8988T (cell line): Measurements from ENCODE around the gene FRS2.

Experiments used
- DNase-seq: peaks from one replicate; pipeline ENCODE4 v3.0.0; 2011

The FRS2 gene

DNA sequence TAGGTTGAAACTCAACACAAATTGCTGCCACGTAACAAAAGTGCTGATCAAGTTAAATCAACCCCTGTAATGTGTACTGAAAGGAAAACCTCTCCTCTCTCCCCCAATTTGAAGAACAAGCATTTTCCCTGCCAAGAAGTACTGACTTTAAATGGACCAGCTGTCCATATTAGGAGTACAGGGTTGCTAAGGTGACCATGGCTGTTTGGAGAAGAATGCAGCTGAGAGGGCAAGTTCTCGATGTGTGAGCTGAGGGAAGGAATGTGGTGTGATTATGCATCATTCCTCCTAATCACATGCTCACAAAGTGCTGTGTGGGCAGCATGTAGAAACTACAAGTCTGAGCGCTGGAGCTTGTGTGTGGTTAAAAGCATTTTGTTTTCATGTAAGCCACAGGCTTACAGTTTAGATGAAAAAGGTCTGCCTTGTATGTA, 64.2 kb downstream of the FRS2 start:
- DNase-seq, result no peak

DNA sequence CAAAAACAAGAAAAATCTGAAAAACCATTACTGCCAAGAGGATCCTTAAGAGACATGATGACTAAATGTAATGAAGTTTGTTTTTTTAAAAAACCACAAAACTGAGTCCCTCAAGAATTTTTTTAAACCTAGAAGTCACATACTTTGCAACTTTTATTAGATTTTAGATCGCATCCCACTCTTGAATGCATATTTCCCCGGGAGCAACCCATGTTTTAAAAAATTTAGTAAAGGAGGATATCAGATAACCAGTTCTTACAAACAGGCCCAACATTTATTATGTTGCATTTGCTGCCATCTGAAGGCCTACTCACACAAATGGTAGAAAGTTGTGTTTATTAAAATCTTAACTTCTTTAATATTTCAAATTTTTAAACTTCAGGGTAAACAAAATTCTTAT, 70.8 kb downstream of the FRS2 start:
- no peak for DNase-seq

DNA sequence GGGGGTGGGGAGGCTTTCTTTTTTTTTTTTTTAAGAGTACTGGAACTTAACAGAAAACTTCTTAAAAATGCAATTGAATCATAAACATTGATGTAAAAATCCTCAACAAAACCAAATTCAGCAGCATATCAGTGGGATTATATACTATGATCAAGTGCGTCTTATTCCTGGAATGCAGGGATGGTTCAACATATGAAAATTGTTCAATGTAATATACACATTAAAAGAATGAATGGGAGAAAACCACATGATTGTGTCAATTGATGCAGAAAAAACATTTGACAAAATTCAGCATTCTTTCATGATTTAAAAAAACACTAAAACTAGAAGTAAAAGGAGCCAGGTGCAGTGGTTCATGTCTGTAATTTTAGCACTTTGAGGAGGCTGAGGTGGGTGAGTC, 73.9 kb downstream of the FRS2 start:
- DNase-seq, result no peak

DNA sequence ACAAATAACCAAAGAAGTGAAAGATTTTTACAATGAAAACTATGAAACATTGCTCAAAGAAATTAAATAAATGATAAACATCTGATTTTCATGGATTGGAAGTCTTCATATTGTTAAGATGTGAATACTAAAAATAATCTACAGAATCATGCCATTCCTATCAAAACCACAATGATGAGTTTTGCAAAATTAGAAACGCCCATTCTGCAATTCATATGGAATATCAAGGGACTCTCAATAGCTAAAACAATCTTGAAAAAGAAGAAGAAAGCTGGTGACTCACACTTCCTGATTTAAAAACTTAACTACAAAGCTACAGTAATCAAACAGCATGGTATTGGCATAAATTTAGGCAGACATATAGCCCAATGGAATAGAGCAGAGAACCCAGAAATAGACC, 74.9 kb downstream of the FRS2 start:
- DNase-seq, result no peak

DNA sequence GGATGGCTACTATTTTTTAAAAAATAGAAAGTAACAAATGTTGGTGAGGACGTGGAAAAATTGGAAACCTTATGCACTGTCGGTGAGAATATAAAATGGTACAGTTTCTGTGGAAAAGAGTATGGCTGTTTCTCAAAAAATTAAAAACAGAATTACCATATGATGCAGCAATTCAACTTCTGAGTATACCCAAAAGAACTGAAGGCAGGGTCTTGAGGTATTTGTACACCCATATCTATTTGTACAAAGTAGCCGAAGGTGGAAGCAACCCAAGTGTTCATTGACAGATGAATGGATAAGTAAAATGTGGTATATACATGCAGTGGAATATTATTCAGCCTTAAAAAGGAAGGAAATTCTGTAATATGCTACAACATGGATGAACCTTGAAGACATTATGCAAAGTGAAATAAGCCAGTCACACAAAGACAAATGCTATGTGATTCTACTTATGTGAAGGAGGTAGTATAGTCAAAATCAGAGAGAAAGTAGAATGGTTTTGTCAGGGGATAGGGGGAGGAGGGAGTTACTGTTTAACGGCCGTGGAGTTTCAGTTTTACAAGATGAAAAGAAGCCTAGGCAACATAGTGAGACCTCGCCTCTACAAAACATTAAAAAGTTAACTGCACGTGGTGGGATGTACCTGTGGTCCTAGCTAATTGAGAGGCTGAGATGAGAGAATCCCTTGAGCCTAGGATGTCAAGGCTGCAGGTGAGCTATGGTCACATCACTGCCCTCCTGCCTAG, 76.7 kb downstream of the FRS2 start:
- no peak for DNase-seq

DNA sequence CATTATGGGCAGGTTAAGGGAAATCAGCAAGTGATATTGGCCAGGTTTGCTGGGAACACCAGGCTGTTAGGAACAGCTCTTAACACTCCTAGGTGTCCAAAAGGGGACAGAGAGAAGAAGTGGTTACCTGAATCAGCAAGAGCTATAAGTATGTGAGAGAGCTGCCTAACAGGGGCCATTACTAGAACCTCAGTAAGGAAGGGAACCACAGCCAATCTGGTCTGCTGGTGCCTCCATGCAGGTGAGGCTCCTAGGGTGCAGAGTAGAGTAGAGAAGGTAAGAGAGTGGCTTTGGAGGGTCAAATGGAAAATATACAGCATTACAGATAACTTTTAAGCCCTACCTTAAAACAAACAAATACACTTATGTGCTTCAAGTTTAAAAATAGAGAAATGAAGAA, 78.5 kb downstream of the FRS2 start:
- DNase-seq, result no peak

DNA sequence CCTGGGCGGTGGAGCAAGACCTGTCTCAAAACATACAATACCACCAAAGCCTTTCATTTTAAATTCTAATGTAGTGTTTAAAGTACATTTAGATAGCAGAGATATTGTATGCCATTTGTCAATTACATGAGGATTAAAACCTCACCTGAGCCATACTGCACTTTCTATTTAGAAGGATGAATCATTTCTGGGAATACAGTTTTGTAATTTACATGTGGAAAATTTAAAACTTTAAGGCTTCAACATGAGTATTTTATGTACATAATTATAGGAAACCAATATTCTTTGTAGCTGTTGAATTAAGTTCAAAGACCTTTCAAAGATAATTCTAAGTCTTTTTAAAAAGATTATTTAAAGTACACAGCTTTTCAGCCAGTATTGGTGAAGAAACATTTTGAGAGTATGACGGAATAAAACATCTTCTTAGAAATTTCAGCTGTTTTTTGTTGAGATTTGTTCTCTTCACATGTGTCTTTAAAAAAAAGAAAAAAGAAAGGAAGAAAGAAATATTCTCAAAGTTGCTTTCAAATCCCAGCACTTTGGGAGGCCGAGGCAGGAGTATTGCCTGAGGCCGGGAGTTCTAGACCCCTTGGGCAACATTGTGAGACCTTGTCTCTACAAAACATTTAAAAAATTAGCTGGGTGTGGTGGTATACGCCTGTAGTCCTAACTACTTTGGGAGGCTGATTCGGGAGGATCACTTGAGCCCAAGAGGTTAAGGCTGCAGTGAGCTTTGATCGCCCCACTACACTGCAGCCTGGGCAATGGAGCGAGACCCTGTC, 80.6 kb downstream of the FRS2 start:
- DNase-seq, result no peak

DNA sequence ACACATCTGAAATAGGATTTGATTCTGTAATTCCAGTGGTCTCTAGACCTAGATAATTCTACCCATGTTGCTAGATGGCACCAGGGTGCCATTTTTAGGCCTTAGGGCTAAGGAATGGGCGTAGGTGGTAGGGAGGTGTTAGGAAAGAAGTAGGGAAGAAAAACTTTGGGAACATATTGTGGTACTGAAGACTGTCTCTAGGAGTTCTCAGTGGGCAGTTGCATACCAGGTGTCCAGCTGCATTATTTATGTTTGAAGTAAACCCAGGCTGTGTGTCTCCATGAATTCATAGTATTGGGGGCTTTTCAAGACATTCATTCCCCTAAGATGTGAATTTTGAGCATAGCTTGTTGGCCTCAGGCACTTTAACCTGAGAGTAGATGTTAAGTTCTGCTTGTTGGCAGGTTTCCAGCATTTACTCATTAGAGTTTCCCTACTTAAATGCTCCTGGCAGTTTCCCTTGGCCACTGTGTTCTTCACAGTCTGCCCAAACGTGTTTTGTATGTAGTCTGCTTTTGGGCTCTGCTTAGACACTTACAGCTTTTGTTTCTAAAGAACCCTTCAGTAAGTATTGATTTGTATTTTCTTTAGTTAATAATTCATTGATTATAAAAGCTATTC, 83.5 kb downstream of the FRS2 start:
- no peak for DNase-seq

DNA sequence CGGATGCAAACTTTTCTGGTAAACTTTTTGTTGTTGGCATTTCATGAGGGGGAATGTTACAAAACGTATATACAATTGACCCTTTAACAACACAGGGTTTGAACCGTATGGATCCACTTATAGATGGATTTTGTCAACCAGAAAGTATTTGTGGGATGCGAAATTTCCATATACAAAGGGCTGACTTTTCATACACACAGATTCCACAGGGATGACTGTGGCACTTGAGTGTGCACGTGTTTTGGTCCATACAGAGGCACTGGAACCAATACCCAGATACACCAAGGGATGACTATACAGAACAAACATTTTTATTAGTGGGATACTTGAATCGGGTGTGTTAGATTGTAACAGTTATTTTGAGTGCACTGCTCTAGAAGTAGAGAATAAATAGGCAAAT, 85.3 kb downstream of the FRS2 start:
- DNase-seq, result peak; percentile 68

DNA sequence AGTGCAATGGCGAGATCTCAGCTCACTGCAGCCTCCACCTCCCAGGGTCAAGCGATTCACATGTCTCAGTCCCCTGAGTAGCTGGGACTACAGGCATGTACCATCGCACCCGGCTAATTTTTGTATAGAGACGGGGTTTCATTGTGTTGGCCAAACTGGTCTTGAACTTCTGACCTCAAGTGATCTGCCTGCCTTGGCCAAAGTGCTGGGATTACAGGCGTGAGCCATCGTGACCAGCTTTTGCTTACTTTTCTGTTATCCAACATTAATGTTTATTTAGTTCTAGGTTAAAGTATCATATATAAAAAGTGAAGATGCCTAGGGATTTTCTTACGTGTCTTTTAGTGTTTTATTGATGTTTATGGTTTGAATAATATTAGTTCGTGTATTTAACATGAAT, 86.2 kb downstream of the FRS2 start:
- DNase-seq, result no peak

DNA sequence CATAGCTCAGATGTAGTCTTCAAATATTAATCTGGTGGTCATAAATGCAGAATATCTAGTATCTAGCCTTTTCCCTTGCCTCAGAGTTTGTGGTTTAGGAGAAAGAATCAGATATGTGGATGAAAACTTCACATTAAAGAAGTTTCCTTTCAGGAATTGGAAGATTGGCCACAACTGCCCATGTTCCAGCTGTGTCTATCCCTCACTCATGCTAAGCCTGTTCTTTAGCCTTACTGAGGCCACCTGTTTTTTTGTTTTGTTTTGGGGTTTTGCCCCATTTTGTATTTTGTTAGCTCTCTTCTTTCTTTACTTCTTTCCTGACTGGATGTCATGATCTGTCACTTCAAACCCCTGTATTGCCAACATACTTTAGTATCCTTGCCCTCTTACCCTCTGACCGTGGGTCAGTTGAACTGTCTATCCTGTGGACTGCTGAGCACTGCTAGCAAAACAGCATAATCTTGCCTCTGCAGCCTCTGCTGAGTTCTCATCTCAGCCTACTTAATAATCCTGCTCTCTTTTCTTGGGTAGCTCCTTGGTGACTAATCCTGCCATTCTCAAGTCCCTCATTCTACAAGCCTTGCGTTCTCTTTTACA, 93.1 kb downstream of the FRS2 start:
- DNase-seq, result no peak

DNA sequence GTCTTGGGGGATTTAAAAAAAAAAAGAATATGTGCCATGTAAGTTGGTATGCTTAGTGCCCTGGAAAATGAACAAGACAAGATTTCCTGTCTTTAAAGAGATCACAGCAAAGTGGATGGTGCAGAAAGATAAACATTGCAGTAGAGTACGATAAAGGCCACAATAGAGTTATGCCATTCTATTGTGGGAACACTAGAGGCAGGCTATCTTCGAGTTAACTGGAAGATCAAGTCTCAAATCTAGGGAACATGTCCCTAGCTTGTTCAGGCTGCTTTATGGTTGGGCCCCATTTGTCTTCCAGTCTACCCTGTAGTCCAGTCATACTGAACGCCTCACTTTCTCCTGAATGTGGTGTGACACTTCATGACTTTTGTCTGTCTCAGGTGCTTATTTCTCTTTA, 96.4 kb downstream of the FRS2 start:
- no peak for DNase-seq

DNA sequence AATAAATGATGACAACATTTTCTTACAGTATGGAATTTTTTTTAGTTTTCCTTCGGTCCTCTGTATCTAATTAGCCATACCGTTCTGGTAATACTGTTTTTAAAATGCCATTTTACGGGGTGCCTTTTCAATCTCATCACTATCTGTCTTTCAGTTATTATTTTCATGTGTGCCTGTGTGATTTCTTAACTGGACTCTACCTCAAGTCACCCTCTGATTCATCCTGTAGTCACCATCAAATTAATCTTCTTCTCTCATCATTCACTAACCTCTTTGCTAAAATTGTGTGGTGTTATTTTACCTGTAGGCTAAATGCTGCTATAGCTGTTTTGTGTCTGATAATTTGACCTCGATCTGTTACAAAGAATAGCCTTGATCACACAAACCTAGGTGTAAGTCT, 99.0 kb downstream of the FRS2 start:
- no peak for DNase-seq

DNA sequence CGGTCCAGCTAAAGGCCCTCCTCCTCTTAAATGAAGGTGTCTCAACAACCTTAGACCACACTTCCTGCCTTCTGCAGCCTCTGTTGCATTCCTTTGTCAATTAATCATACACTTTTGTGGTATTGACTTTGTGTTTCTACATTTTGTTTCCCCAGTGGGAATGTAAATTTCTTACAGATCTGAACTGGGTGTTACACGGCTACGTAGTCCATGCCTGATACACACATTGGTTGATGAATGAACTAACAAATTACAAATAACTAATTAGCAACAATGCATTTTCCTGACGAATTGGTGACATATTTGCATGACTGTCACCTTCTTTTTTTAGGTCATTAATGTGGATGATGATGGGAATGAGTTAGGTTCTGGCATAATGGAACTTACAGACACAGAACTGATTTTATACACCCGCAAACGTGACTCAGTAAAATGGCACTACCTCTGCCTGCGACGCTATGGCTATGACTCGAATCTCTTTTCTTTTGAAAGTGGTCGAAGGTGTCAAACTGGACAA, 99.9 kb downstream of the FRS2 start:
- no peak for DNase-seq

DNA sequence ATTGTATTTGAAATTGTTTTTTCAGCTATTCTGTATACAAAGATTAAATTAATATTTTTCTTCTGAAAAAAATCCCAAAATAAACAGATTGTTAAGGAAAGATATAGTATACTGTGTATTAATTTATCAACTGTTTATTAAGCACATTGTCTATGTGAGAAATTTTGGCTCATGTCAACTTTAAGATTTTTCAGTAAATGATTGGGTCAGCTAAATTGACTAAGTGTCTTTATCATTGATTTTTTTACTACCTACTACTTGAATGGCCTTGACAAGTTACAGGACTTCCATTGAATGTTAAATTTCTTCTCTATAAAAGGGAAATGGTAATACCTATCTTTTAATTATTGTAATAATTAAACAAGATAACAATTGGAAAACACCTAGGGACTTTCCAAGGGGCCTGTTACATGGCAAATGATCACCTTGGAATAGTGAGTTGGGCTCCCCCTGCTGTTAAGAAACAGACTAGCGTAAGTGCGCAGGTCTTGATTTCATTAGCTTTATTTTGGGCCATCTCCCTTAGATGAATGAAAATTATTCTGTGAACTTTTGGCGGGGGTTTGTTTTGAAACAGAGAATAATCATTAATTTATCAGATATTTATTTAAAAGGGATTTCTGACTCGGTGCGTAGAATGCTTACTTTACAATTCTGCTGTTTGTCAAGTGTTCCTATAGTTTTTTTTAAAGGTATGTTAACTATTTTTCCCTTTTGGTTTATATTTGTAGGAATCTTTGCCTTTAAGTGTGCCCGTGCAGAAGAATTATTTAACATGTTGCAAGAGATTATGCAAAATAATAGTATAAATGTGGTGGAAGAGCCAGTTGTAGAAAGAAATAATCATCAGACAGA, 100.6 kb downstream of the FRS2 start:
- DNase-seq, result no peak

DNA sequence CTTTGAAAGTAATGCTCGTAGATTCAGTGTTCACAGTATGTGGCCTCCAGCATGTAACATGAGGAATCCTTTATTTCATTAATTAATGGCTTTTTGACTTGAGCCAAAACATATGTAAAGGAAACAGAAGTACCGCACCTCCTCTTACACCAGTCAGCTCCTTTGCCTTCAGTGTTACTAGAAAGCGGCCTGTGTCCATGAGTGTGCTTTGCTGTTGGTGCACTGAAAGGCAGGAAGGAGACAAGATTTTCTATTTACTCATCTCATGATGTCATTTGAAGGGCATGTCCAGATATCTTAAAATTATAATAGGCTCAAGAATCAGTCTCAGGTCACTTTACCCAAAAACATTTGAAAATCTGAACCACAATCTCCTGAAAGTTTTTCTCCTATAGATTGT, 105.2 kb downstream of the FRS2 start:
- no peak for DNase-seq

DNA sequence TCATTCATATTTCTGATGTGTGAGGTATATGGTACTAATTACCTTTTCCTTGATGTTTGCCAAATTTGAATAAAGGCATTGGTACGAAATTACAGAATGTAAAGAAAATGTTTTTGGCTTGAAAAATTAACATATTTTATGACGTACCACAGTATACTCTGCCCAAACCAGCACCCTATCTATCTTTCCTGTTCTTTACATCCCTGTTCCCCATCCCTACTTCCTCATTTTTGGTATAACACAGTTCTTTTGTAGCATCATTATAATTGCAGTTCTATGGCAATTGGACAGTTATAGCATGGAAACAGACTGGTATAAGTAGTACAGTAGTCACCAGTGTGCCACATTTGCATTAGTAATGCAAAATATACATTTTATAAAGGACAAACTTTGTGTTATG, 108.1 kb downstream of the FRS2 start:
- no peak for DNase-seq

DNA sequence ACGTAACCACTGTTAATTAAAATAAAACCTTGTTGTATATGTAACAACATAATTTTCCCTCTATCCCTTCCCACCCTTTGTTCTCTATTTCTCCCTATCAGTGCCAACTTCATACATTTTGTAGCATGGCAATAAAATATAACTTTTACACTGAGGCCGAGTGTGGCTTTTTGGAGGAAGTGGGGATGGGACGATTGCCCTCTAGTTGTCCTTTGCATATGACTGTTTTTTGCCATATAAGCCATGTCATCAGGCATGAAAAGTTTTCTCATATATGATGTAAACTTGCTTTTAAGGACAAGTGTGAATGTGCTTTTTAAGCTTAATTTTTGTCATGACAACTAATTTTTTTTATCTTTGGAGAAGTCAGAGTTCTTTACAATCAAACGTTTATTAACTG, 108.8 kb downstream of the FRS2 start:
- DNase-seq, result no peak

DNA sequence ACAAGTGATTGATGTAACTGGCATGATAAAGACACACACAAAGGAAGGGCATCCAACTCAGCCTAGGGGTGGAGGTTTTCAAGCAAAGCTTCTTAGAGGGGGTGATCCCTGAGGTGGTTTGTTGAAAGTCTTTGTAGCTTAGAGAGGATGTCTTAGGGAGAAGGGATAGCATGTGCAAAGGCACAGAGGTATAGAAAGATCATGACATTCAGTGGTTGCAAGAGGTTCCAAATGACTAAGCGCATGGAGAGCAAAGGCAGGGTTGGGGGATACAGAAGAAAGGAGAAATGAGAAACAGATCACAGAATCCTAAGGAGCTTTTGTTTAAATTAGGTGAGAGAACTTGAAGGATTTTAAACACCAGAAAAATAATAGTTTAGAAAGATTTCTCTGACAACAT, 109.9 kb downstream of the FRS2 start:
- no peak for DNase-seq

DNA sequence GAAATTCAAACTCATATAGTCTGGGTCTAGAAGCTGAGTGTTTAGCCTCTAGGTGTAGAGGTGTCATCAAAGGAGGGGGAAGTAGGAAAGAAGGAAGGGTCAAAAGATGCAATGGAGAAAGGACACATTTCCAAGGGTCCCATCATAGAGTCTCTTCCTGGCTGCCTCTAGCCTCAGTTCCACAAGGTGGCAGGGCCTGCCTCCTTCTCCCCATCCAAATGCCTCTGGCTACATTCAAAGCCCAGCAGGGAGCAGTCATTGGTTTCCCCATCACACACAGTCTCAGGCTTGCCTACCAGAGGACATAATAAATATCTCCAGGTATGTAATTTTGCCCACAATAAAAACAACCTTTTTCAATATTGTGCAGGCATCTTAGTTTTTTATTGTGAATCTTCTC, 113.0 kb downstream of the FRS2 start:
- DNase-seq, result peak; percentile 41

DNA sequence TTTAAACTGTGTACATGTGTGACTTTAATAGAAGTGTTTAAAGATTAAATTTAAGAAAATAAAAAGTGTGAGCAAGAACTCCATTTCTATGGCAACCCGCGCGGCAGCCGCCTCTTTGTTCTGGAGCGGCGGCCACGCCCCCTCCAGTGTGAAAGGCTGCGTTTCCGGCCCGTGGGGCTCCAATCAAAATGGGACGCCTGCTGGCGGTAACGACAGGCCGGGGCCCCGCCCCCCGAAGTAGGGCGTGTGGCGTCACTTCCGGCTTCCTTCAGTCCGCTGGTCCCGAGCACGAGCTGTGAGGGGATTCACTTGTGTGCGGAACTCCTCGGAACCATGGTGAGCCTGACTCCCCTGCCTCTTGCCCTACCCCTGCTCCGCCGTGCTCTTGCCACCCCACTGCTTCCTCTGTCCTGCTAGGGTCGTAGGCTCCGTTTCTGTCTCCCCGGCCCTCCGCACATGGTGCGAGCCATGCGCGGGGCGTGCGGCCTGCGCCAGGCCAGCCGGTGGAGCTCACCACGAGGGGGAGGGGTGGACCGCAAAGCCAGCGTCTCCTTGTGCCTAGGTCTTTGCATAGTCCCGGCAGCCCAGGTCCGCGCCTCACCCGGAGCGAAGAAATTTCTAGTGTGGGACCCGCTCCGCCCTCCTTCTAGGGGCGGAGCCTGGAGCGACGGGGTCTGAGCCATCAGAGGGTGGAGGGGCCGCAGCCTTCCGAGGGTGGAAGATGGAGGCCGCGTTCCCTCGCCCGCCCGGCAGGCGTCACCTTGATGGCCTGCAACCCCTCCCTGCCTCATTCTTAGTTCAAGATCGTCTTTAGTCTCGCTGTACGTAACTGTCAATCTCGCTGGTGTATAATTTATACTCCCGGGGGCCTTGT, 115.2 kb downstream of the FRS2 start, which contains the start of gene CCT2:
Gene CCT2 (plus strand): TSS at position 271 of the 874 bp plus-strand sequence. CDS start 63 bp downstream, at position 334.
- peak; percentile 77 for DNase-seq
